ENCODE results near the gene LRRK2. TPM values are rescaled to one million over a fixed set of nuclear protein-coding genes. Genes with fewer than 3 reads are reported as not detected.

LRRK2 gene
- total and polyA plus RNA-seq, 2 experiments from 2014 or later, result 0.24 TPM; not detected in 1

DNA sequence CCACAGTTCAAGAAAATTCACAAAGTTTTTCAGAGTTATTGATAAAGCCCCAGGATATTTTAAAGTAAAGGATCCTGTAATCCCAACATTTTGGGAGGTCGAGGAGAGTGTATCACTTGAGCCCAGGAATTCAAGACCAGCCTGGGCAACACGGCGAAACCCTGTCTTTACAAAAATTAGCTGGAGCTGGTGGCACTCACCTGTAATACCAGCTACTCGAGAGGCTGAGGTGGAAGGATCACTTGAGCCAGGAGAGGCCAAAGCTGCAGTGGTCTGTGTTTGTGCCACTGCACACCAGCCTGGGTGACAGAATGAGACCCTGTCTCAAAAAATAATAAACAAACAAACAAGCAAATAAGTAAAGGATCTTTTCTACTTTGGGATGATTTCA, 39.5 kb upstream of the LRRK2 start:
- no peaks in the 10 kb centered on the region for H3F3A ChIP-seq (replicated peaks; ENCODE audit: low read depth)
- DNase-seq (ENCODE audit: low spot score) (no peak), ATAC-seq (no peak)
- no peak overlapping the region for H3K27ac ChIP-seq (ENCODE audit: low read depth)
- H3K9me2 ChIP-seq (ENCODE audit: insufficient read depth), result 0 out of 2 replicates have a peak, but pooled peaks cover 6% of the 10 kb centered on the region
- H3K27me3 ChIP-seq (ENCODE audit: insufficient read depth), result no peaks in the 10 kb centered on the region
- H3K4me1 Mint-ChIP-seq, result no peaks in the 10 kb centered on the region
- H3K4me1 ChIP-seq (ENCODE audit: insufficient read depth), result no peaks in the 10 kb centered on the region
- no peak overlapping the region for H3K27ac Mint-ChIP-seq
- no peaks in the 10 kb centered on the region for H4K20me1 ChIP-seq (replicated peaks; ENCODE audit: insufficient read depth)
- peaks cover 34% of the 10 kb centered on the region for H3K9me3 Mint-ChIP-seq
- no peak overlapping the region for H2AFZ ChIP-seq
- no peak overlapping the region for H3K4me3 Mint-ChIP-seq
- H3K36me3 ChIP-seq (ENCODE audit: insufficient read depth), result peaks cover 7% of the 10 kb centered on the region
- peaks cover 23% of the 10 kb centered on the region for H3K36me3 Mint-ChIP-seq (ENCODE audit: low read depth)
- H3K27me3 Mint-ChIP-seq (ENCODE audit: insufficient read depth, low read depth, poor library complexity), result no peaks in the 10 kb centered on the region
- no peak for TF ChIP-seq ZNF114 (CRISPR knock-in tag; IDR thresholded peaks at IDR 0.05)
- TF ChIP-seq, protein P1, sequence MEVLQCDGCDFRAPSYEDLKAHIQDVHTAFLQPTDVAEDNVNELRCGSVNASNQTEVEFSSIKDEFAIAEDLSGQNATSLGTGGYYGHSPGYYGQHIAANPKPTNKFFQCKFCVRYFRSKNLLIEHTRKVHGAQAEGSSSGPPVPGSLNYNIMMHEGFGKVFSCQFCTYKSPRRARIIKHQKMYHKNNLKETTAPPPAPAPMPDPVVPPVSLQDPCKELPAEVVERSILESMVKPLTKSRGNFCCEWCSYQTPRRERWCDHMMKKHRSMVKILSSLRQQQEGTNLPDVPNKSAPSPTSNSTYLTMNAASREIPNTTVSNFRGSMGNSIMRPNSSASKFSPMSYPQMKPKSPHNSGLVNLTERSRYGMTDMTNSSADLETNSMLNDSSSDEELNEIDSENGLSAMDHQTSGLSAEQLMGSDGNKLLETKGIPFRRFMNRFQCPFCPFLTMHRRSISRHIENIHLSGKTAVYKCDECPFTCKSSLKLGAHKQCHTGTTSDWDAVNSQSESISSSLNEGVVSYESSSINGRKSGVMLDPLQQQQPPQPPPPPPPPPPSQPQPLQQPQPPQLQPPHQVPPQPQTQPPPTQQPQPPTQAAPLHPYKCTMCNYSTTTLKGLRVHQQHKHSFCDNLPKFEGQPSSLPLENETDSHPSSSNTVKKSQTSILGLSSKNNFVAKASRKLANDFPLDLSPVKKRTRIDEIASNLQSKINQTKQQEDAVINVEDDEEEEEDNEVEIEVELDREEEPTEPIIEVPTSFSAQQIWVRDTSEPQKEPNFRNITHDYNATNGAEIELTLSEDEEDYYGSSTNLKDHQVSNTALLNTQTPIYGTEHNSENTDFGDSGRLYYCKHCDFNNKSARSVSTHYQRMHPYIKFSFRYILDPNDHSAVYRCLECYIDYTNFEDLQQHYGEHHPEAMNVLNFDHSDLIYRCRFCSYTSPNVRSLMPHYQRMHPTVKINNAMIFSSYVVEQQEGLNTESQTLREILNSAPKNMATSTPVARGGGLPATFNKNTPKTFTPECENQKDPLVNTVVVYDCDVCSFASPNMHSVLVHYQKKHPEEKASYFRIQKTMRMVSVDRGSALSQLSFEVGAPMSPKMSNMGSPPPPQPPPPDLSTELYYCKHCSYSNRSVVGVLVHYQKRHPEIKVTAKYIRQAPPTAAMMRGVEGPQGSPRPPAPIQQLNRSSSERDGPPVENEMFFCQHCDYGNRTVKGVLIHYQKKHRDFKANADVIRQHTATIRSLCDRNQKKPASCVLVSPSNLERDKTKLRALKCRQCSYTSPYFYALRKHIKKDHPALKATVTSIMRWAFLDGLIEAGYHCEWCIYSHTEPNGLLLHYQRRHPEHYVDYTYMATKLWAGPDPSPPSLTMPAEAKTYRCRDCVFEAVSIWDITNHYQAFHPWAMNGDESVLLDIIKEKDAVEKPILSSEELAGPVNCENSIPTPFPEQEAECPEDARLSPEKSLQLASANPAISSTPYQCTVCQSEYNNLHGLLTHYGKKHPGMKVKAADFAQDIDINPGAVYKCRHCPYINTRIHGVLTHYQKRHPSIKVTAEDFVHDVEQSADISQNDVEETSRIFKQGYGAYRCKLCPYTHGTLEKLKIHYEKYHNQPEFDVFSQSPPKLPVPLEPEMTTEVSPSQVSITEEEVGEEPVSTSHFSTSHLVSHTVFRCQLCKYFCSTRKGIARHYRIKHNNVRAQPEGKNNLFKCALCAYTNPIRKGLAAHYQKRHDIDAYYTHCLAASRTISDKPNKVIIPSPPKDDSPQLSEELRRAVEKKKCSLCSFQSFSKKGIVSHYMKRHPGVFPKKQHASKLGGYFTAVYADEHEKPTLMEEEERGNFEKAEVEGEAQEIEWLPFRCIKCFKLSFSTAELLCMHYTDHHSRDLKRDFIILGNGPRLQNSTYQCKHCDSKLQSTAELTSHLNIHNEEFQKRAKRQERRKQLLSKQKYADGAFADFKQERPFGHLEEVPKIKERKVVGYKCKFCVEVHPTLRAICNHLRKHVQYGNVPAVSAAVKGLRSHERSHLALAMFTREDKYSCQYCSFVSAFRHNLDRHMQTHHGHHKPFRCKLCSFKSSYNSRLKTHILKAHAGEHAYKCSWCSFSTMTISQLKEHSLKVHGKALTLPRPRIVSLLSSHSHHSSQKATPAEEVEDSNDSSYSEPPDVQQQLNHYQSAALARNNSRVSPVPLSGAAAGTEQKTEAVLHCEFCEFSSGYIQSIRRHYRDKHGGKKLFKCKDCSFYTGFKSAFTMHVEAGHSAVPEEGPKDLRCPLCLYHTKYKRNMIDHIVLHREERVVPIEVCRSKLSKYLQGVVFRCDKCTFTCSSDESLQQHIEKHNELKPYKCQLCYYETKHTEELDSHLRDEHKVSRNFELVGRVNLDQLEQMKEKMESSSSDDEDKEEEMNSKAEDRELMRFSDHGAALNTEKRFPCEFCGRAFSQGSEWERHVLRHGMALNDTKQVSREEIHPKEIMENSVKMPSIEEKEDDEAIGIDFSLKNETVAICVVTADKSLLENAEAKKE (CRISPR knock-in tag; IDR thresholded peaks at IDR 0.05), result no peak
- TF ChIP-seq, protein P2, sequence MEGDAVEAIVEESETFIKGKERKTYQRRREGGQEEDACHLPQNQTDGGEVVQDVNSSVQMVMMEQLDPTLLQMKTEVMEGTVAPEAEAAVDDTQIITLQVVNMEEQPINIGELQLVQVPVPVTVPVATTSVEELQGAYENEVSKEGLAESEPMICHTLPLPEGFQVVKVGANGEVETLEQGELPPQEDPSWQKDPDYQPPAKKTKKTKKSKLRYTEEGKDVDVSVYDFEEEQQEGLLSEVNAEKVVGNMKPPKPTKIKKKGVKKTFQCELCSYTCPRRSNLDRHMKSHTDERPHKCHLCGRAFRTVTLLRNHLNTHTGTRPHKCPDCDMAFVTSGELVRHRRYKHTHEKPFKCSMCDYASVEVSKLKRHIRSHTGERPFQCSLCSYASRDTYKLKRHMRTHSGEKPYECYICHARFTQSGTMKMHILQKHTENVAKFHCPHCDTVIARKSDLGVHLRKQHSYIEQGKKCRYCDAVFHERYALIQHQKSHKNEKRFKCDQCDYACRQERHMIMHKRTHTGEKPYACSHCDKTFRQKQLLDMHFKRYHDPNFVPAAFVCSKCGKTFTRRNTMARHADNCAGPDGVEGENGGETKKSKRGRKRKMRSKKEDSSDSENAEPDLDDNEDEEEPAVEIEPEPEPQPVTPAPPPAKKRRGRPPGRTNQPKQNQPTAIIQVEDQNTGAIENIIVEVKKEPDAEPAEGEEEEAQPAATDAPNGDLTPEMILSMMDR (conservative IDR thresholded peaks at IDR 0.05; ENCODE audit: low read depth in 2 of 2), result no peak
- no peak for TF ChIP-seq EZH2phosphoT487 (IDR thresholded peaks at IDR 0.05; ENCODE audit: unreplicated experiment)
- TF ChIP-seq, protein P3, sequence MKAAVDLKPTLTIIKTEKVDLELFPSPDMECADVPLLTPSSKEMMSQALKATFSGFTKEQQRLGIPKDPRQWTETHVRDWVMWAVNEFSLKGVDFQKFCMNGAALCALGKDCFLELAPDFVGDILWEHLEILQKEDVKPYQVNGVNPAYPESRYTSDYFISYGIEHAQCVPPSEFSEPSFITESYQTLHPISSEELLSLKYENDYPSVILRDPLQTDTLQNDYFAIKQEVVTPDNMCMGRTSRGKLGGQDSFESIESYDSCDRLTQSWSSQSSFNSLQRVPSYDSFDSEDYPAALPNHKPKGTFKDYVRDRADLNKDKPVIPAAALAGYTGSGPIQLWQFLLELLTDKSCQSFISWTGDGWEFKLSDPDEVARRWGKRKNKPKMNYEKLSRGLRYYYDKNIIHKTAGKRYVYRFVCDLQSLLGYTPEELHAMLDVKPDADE (IDR thresholded peaks at IDR 0.05), result no peak
- TF ChIP-seq CREB1 (CRISPR knock-in tag; IDR thresholded peaks at IDR 0.05; ENCODE audit: low read depth), result no peak
- no peak for TF ChIP-seq STAT1 (IDR thresholded peaks at IDR 0.05; ENCODE audit: unreplicated experiment)
- TF ChIP-seq NANOG (IDR thresholded peaks at IDR 0.05; ENCODE audit: borderline replicate concordance), result no peak
- TF ChIP-seq EZH2 (IDR thresholded peaks at IDR 0.05; ENCODE audit: low read depth, unreplicated experiment), result no peak
- no peak for TF ChIP-seq JUNB (IDR thresholded peaks at IDR 0.05; ENCODE audit: unreplicated experiment)
- TF ChIP-seq, protein P4, sequence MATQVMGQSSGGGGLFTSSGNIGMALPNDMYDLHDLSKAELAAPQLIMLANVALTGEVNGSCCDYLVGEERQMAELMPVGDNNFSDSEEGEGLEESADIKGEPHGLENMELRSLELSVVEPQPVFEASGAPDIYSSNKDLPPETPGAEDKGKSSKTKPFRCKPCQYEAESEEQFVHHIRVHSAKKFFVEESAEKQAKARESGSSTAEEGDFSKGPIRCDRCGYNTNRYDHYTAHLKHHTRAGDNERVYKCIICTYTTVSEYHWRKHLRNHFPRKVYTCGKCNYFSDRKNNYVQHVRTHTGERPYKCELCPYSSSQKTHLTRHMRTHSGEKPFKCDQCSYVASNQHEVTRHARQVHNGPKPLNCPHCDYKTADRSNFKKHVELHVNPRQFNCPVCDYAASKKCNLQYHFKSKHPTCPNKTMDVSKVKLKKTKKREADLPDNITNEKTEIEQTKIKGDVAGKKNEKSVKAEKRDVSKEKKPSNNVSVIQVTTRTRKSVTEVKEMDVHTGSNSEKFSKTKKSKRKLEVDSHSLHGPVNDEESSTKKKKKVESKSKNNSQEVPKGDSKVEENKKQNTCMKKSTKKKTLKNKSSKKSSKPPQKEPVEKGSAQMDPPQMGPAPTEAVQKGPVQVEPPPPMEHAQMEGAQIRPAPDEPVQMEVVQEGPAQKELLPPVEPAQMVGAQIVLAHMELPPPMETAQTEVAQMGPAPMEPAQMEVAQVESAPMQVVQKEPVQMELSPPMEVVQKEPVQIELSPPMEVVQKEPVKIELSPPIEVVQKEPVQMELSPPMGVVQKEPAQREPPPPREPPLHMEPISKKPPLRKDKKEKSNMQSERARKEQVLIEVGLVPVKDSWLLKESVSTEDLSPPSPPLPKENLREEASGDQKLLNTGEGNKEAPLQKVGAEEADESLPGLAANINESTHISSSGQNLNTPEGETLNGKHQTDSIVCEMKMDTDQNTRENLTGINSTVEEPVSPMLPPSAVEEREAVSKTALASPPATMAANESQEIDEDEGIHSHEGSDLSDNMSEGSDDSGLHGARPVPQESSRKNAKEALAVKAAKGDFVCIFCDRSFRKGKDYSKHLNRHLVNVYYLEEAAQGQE (IDR thresholded peaks at IDR 0.05; ENCODE audit: unreplicated experiment), result no peak
- no peak for TF ChIP-seq POLR2AphosphoS5 (IDR thresholded peaks at IDR 0.05; ENCODE audit: low read depth)
- H3K79me2 ChIP-seq (replicated peaks; ENCODE audit: insufficient read depth), result no peaks in the 10 kb centered on the region
- H3K4me3 ChIP-seq, result no peak overlapping the region
- H3K4me2 ChIP-seq, result no peak overlapping the region

Measured in GM23338 (cell line).